ENCODE data around the gene POC1A.

POC1A gene

GRCh38 chr3:52031896-52032295 is 122.3 kb downstream of the POC1A start:
- no peak for DNase-seq (ENCODE audit: low read depth in 3 of 3, low spot score in 1 of 3)

GRCh38 chr3:52030714-52031310 is 123.4 kb downstream of the POC1A start:
- DNase-seq (ENCODE audit: low read depth in 3 of 3, low spot score in 1 of 3): no peak

DNA sequence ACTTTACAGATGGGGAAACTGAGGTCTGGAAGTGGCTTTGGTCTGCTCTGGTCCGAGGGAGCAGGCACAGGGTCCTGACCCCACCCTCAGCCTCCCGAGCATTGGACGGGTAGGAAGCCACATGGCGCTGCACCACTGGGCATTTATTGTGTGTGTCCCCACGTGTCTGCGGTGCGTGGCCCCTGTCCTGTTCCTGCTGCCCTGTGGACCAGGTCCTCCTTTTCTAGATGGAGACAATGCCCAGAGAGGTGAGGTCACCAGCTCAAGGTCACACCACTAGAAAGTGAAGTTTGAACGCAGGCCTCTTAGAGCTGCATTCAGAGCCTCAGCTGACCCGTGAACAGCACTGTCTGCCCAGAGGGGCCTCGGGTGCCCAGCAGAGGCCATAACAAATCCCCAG is 124.7 kb downstream of the POC1A start:
- no peak for DNase-seq (ENCODE audit: low read depth in 3 of 3, low spot score in 1 of 3)

- DNase-seq (ENCODE audit: low read depth in 3 of 3, low spot score in 1 of 3): no peak
Observed at GRCh38 chr3:52029053-52029452, 125.2 kb downstream of the POC1A start.

DNA sequence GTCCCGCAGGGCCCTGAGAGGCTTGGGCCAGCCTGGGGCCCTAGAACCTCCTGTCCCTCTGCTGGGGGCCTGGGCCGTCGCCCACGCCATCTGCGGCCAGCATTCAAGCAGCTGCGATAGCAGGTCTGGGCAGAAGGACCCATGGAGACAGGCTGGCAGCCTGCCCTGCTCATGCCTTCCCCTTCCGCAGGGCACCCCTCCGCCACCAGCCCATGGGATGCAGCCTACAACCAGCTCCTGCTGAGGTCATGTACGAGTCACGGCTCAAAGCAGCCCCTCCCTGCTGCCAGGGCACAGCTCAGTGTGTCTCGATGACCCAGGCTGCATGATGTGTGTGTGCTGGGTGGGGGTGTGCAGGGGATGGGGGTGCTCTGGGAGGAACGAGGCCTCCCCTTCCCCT is 125.7 kb downstream of the POC1A start:
- DNase-seq (ENCODE audit: low read depth in 3 of 3, low spot score in 1 of 3): no peak

- no peak for DNase-seq (ENCODE audit: low read depth in 3 of 3, low spot score in 1 of 3)
Observed at GRCh38 chr3:52026041-52026440, 128.2 kb downstream of the POC1A start.

GRCh38 chr3:52025453-52025852 is 128.8 kb downstream of the POC1A start:
- no peak for DNase-seq (ENCODE audit: low read depth in 3 of 3, low spot score in 1 of 3)

All from stimulated activated CD4-positive, alpha-beta T cell treated with anti-CD3 and anti-CD28 coated beads, TNF-alpha, amount 100 ng/mL, for 1 hour (primary cell).